GM10248 (cell line): Measurements from ENCODE around the gene PPP2R5D.

ENCODE experiments used
- CTCF ChIA-PET: fragments of 300-600 bp; sonication (Branson Sonifier 250); formaldehyde crosslinking; extraction: SDS; loops from one replicate; lab custom pipeline; 2021; ENCODE audit warnings: antibody characterized with exemption; lab: Yijun Ruan, JAX
- POLR2A ChIA-PET: fragments of 350-650 bp; sonication (Branson Sonifier 250); formaldehyde crosslinking; extraction: SDS; loops from one replicate; lab custom pipeline; 2020; ENCODE audit warnings: antibody characterized with exemption; lab: Yijun Ruan, JAX
- DNase-seq: peaks from one replicate; pipeline ENCODE4 v3.0.0; 2012; ENCODE audit errors: extremely low spot score
- TF ChIP-seq, protein P1 (sequence below): IDR thresholded peaks from 2 replicates; pipeline ENCODE4 v1.5.1; 2012; ENCODE audit warnings: mild to moderate bottlenecking, low read depth; ENCODE audit errors: extremely low read depth, missing control alignments, control extremely low read depth

PPP2R5D gene

DNA sequence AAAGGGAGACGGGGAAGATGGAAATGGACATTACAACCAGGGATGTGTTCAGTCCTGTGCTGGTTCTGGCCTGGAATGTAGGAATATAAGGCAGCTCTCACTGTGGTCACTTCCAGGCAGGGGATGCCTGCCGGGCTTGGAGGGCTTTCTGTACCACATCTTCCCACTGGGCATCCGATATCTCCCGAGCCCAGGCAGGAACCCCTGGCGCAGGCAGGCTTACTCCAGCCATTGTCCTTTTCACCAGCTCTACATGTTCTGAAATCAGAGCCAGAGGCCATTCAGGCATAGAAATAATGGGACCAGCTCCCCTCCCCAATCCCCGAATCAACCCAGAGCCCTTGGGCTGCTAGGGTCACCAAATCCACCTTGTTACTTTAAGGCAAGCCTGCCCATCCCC is 28.0 kb downstream of the PPP2R5D start:
- DNase-seq, result no peak
- ChIA-PET POLR2A (no interaction called here), CTCF (interaction anchor here (1.5 to 1.9 kb wide), 3 partner anchors 13 to 131 kb away, joined by 4 to 6 read pairs (median 4); no protein-coding TSS in a partner anchor)
- TF ChIP-seq, protein P1, sequence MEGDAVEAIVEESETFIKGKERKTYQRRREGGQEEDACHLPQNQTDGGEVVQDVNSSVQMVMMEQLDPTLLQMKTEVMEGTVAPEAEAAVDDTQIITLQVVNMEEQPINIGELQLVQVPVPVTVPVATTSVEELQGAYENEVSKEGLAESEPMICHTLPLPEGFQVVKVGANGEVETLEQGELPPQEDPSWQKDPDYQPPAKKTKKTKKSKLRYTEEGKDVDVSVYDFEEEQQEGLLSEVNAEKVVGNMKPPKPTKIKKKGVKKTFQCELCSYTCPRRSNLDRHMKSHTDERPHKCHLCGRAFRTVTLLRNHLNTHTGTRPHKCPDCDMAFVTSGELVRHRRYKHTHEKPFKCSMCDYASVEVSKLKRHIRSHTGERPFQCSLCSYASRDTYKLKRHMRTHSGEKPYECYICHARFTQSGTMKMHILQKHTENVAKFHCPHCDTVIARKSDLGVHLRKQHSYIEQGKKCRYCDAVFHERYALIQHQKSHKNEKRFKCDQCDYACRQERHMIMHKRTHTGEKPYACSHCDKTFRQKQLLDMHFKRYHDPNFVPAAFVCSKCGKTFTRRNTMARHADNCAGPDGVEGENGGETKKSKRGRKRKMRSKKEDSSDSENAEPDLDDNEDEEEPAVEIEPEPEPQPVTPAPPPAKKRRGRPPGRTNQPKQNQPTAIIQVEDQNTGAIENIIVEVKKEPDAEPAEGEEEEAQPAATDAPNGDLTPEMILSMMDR, result no peak

DNA sequence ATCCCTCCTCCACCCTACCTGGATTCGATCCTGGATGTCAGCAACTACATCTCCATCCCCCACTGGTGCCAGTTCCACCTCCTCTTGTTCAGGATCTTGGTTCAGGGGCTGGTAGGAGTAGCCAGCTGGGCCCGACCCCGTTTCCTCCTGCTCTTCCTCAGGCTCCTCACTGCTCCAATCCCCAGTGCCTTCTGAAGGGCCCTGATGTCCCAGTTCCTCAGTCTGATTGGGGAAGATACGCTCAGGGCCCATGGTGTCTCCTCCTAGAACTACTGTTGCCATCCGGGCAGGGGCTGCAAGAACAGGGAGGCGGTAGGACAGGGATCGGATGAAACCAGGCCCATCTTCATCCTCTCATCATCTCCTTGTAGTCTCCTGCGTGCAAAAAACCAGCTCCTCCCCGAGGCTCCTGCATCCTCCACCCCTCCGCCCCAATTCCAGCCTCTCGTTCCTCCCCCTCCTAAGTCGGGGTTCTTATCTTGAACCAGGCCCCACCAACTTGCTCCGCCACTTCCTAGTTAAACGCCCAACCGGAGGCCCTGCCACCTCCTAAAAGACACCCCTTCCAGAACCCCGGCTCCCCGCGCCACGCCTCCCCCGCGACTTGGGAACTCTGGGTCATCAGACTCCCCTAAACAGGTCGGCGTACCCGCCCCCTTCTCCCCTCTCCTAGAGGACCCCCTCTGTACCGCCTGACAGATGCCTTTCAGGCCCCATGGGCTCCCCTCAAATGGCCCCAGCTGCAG is 28.9 kb downstream of the PPP2R5D start:
- no peak for DNase-seq
- TF ChIP-seq, protein P1, result no peak
- POLR2A ChIA-PET, result interaction anchor here (0.6 to 1.4 kb wide), 2 partner anchors 19 to 35 kb away, joined by 5 to 6 read pairs; partner anchors contain the start of gene PEX6
- CTCF ChIA-PET, result interaction anchor here (1.2 to 2.1 kb wide), 5 partner anchors 11 to 134 kb away, joined by 3 to 15 read pairs (median 5); no protein-coding TSS in a partner anchor

DNA sequence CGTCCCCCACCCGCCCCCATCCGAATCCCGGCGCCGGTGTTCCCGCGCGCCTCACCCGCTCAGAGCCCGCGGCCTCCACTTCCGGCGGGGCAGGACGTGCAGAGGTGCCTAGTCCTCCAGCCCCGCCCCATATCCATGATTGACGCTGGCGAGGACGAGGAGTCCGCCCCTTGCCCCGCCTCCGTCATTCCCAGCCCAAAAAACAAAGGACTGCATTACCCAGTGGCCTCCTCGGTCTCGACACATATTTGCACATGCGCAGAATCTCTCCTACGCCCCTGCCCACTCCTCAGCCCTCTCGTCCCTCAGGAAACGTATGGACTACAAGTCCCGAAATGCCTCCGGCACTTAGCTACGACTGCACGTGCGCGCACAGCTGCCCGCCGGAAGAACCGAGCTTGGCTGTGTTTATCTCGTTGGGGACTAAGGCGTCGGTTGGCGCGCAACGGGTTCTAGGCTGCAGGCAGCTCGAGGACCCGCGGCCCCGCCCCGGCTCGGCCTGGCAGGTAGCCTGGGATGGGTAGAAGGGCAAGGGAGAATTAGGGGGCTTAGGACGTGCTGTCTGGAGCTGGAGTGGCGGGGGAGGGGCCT is 29.6 kb downstream of the PPP2R5D start, which contains the start of the genes KLHDC3 and MEA1:
KLHDC3 (plus strand) TSS at position 407 of the 591 bp plus-strand sequence. CDS start 2,944 bp downstream, outside the sequence.
MEA1 (minus strand) TSS at position 104 of the 591 bp plus-strand sequence. CDS start 133 bp downstream, outside the sequence.
- TF ChIP-seq, protein P1, result no peak
- ChIA-PET POLR2A (interaction anchor here (0.8 to 1.4 kb wide), 3 partner anchors 20 to 35 kb away, joined by 3 to 10 read pairs (median 5); partner anchors contain the start of gene PEX6), CTCF (interaction anchor here (0.8 to 2.1 kb wide), 6 partner anchors 10 to 133 kb away, joined by 3 to 15 read pairs (median 5); partner anchors contain the start of gene PPP2R5D)
- DNase-seq, result peak; percentile 100

DNA sequence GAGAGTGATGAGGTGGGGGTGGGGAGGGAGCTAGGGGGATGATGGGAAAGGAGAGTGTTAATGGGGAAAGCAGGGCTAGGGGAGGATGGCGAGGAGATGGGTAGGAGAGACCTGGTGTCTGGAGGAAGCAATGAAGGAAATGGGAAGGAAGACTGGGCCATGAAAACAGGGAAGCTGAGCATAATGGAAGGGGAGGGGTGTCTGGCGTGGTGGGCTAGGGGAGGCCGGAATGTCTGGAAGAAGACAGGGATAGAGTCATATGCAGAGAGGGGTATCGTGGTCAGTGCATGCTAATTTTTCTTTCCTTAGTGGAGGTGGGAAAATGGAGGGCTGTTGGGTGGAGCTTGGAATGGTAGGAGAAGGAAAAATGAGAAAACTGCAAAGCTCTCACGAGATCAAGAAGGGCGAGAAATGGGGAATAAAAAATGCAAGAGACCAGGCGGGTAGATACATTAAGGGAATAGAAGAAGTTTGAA is 30.1 kb downstream of the PPP2R5D start:
- ChIA-PET POLR2A (interaction anchor here (0.7 to 1.4 kb wide), 4 partner anchors 19 to 36 kb away, joined by 3 to 10 read pairs (median 4); partner anchors contain the start of gene PEX6), CTCF (interaction anchor here (0.8 to 2.1 kb wide), 5 partner anchors 9 to 133 kb away, joined by 3 to 15 read pairs (median 5); partner anchors contain the start of gene PPP2R5D)
- TF ChIP-seq, protein P1, result no peak
- no peak for DNase-seq

DNA sequence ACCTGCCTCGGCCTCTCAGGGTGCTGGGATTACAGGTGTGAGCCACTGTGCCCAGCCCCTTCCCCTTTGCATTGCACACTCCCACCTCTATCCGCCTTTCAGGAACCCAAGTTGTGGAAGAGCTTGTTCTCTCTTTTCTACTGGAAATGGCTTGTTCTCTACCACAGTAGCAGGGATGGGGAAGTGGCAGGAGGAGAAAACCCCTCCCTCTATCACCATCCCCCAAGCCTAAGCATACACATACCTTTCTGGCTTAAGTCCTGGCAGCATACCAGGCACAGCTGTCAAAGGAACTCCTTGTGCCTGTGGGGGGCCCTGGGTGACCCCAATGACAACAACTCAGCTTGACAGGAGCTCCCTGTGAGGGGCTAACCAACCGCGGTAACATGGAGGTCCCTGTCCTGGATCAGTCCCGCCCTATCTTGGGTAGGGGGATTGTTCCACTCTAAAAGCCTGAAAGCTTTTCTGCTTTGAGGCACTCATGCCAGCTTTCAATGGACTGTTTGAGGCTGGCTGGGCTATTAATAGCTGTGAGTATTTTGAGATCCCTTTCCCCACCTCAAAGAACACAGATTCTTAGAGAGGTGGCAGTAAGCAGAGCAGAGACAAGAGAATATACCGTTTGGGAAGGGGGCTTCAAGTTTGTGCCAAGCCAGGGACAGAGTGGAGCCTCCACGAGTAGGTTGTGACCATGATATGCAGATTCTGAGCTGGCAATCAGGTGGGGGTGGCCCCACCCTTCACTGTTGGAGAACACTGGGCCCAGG is 32.0 kb downstream of the PPP2R5D start:
- TF ChIP-seq, protein P1, result no peak
- no peak for DNase-seq
- ChIA-PET CTCF (interaction anchor here (1.2 to 1.4 kb wide), 2 partner anchors 212 to 355 kb away, joined by 3 read pairs; partner anchors contain the start of gene DNPH1), POLR2A (interaction anchor here (1.4 kb wide), 1 partner anchor 32 kb away, joined by 3 read pairs; the partner anchor contains the start of gene PPP2R5D)
